Common myeloid progenitor, CD34-positive (primary cell): ENCODE results near the gene CNOT6L.
"Not testable (repeated sequence)": the region's sequence is repeated elsewhere in the genome, so short reads cannot be mapped to it uniquely, and the experiment has no call there.

Experiments
- CTCF ChIA-PET: fragments of 350-600 bp; sonication (Branson Sonifier 250); formaldehyde crosslinking; loops from one replicate; lab custom pipeline; 2021; ENCODE audit warnings: antibody characterized with exemption; lab: Charles Lee
- POLR2A ChIA-PET: fragments of 350-600 bp; sonication (Branson Sonifier 250); formaldehyde crosslinking; loops from one replicate; lab custom pipeline; 2021; ENCODE audit warnings: antibody characterized with exemption; lab: Charles Lee
- DNase-seq, 3 donors: peaks; one replicate each; pipeline versions ENCODE4 v3.0.0 to v3.0.0-alpha.2; 2013
- H3K27ac ChIP-seq, 2 experiments: 1 replicate in 1 of 2; 2 replicates in 1 of 2; pipeline ENCODE4 v1.7.0; 2013; ENCODE audit warnings: inconsistent platforms in 2 of 2, low read length in 2 of 2, mild to moderate bottlenecking in 2 of 2, low read depth in 1 of 2, moderate library complexity in 1 of 2; ENCODE audit not compliant: severe bottlenecking in 2 of 2, insufficient read depth in 1 of 2, poor library complexity in 1 of 2
- H3K27me3 ChIP-seq, 5 experiments: replicated peaks in 2 of 5; 1 replicate in 3 of 5; 2 replicates in 2 of 5; pipeline versions ENCODE4 v1.6.1 to v1.7.0; 2013; ENCODE audit warnings: low read length in 4 of 5, mild to moderate bottlenecking in 2 of 5, moderate library complexity in 2 of 5, inconsistent platforms in 1 of 5; ENCODE audit not compliant: insufficient read depth in 5 of 5, control insufficient read depth in 4 of 5
- H3K36me3 ChIP-seq, 4 experiments: 1 replicate in 2 of 4; 2 replicates in 2 of 4; pipeline versions ENCODE4 v1.6.1 to v1.7.0; 2013; ENCODE audit warnings: low read length in 3 of 4, control low read depth in 1 of 4, mild to moderate bottlenecking in 1 of 4; ENCODE audit not compliant: control insufficient read depth in 4 of 4, insufficient read depth in 4 of 4
- H3K4me1 ChIP-seq, 4 experiments: 1 replicate in 3 of 4; 2 replicates in 1 of 4; pipeline versions ENCODE4 v1.6.1 to v1.7.1; 2013; ENCODE audit warnings: low read length in 3 of 4, mild to moderate bottlenecking in 3 of 4, control low read depth in 1 of 4, inconsistent platforms in 1 of 4, moderate library complexity in 1 of 4; ENCODE audit not compliant: control insufficient read depth in 4 of 4, insufficient read depth in 4 of 4; ENCODE audit errors: control extremely low read depth in 1 of 4
- H3K4me3 ChIP-seq, 7 experiments: 1 replicate in 4 of 7; 2 replicates in 3 of 7; pipeline versions ENCODE4 v1.5.1 to v1.7.0; 2013; ENCODE audit warnings: mild to moderate bottlenecking in 7 of 7, low read length in 6 of 7, moderate library complexity in 6 of 7, inconsistent platforms in 2 of 7, low read depth in 2 of 7, control low read depth in 1 of 7; ENCODE audit not compliant: insufficient read depth in 4 of 7, control insufficient read depth in 1 of 7; ENCODE audit errors: extremely low read depth in 1 of 7
- H3K9me3 ChIP-seq, 5 experiments: 1 replicate in 4 of 5; 2 replicates in 1 of 5; pipeline versions ENCODE4 v1.6.1 to v1.7.1; 2013; ENCODE audit warnings: low read length in 4 of 5, mild to moderate bottlenecking in 2 of 5, inconsistent platforms in 1 of 5, low read depth in 1 of 5, moderate library complexity in 1 of 5; ENCODE audit not compliant: control insufficient read depth in 4 of 5, insufficient read depth in 2 of 5; ENCODE audit errors: control extremely low read depth in 1 of 5
- WGBS: methylation state at CpG from one replicate; pipeline ENCODE4 v1.1.5; 2013; ENCODE audit not compliant: insufficient coverage; 5-methylcytosine and 5-hydroxymethylcytosine counted together

Gene CNOT6L

GRCh38 chr4:77788990-77789389 is 30.2 kb downstream of the CNOT6L start:
- Histone ChIP-seq H3K27me3 (no peaks in the 10 kb centered on the region), H3K4me1 (peaks cover 0 to under 1% (median 0%) of the 10 kb centered on the region in 4 experiments), H3K27ac (no peak overlapping the region), H3K9me3 (no peaks in the 10 kb centered on the region), H3K36me3 (peaks cover 0 to 3% (median 0%) of the 10 kb centered on the region in 4 experiments), H3K4me3 (no peak overlapping the region)
- CTCF ChIA-PET: interaction anchor here (0.7 to 1.8 kb wide), 3 partner anchors 12 to 25 kb away, joined by 3 to 4 read pairs (median 4); no protein-coding TSS in a partner anchor
- POLR2A ChIA-PET: no interaction called here
- no peak for DNase-seq
- no CpG with 5 or more reads among the region's 2 CpGs for WGBS

DNA sequence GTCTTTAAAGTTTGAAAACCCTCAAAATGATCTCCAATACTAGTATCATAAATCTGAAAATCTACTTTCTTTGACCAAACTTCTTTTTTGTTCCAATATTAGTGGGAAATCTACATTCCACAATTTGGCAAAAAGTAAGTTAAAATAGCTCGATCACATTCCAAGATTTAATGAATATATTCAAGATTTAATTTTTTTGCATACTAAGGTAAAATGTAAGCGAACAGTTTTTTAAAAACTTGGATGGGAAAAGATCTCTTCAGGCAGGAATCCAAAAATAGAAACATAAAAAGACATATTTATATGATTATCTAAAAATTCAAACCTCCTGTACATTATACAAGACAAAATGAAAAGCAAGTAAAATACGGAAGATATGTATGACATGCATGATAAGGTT is 31.2 kb downstream of the CNOT6L start:
- ChIA-PET CTCF (interaction anchor here (1.3 to 1.8 kb wide), 2 partner anchors 10 to 13 kb away, joined by 3 to 4 read pairs; no protein-coding TSS in a partner anchor), POLR2A (interaction anchor here (0.6 kb wide), 1 partner anchor 31 kb away, joined by 3 read pairs; the partner anchor contains the start of gene CNOT6L)
- Histone ChIP-seq H3K4me1 (peaks cover 0 to 2% (median 0%) of the 10 kb centered on the region in 4 experiments), H3K4me3 (no peak overlapping the region), H3K36me3 (peaks cover 0 to 3% (median 0%) of the 10 kb centered on the region in 4 experiments), H3K9me3 (no peaks in the 10 kb centered on the region), H3K27ac (no peak overlapping the region), H3K27me3 (no peaks in the 10 kb centered on the region)
- no CpG with 5 or more reads among the region's 3 CpGs for WGBS
- DNase-seq: no peak

- H3K27ac ChIP-seq: no peak overlapping the region
- no peak for DNase-seq
- H3K4me1 ChIP-seq: peaks cover 0 to 2% (median under 1%) of the 10 kb centered on the region in 4 experiments
- no peak overlapping the region for H3K4me3 ChIP-seq
- 100% methylated on average over 4 of the region's 6 CpGs for WGBS
- CTCF ChIA-PET: interaction anchor here (0.7 to 1.0 kb wide), 2 partner anchors 10 to 15 kb away, joined by 3 read pairs; no protein-coding TSS in a partner anchor
- no peaks in the 10 kb centered on the region for H3K36me3 ChIP-seq
- POLR2A ChIA-PET: no interaction called here
- H3K27me3 ChIP-seq: no peaks in the 10 kb centered on the region
- no peaks in the 10 kb centered on the region for H3K9me3 ChIP-seq
These were observed 33.5 kb downstream of the CNOT6L start for GRCh38 chr4:77785669-77786068.

DNA sequence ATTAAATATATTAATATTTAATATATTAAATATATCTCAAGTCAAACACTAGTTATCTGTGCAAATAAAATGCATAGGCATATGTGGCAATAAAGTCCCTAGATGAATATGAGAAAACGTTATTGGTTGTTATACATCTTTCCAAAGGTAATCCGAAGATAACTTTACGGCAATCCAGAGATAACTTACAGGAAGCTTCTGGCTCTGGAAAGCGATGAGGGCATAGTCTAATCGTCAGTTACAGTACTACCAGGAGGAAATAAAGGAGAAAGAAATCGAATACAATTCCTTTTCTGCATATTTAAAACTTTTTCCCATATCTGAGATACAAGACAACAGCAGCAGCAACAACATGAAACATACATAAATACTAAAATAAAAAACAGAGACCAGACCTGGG is 35.3 kb downstream of the CNOT6L start:
- WGBS: 100% methylated on average over 3 of the region's 6 CpGs
- Histone ChIP-seq H3K9me3 (no peaks in the 10 kb centered on the region), H3K4me1 (peaks cover 0 to 2% (median under 1%) of the 10 kb centered on the region in 4 experiments), H3K4me3 (no peak overlapping the region), H3K36me3 (no peaks in the 10 kb centered on the region), H3K27me3 (no peaks in the 10 kb centered on the region), H3K27ac (no peak overlapping the region)
- ChIA-PET POLR2A (interaction anchor here (0.7 kb wide), 1 partner anchor 162 kb away, joined by 4 read pairs; no protein-coding TSS in a partner anchor), CTCF (interaction anchor here (1.5 kb wide), 1 partner anchor 12 kb away, joined by 4 read pairs; no protein-coding TSS in a partner anchor)
- DNase-seq: no peak

DNA sequence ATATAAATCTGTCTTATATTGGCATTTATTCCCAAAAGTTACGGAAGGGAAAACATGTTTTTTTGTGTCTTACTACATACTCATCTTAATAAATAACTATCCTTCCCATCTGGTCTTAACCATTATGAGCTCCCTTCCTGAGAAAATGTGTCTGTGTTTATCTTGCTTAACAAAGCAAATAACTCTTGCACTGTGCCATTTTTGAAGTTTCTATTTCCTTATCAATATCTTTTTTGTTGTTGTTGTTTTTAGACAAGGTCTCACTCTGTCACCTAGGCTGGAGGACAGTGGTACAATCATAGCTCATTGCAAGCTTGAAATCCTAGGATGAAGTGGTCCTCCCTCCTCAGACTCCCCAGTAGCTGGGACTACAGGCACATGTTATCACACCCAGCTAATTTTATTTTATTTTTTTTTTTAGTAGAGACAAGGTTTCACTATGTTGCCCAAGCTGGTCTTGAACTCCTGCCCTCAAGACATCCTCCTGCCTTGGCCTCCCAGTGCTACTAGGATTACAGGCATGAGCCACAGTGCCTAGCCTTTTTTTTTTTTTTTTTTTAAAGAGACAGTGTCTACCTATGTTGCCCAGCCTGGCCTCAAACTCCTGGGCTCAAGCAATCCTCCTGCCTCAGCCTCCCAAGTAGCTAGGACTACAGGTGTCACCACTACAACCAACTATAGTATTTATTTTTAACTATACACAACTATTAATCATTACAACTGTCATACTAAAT is 36.9 kb downstream of the CNOT6L start:
- POLR2A ChIA-PET: interaction anchor here (0.6 kb wide), 3 partner anchors 9 to 10 kb away, joined by 3 to 4 read pairs (median 3); no protein-coding TSS in a partner anchor
- CTCF ChIA-PET: interaction anchor here (0.6 to 1.2 kb wide), 4 partner anchors 8 to 77 kb away, joined by 3 read pairs; no protein-coding TSS in a partner anchor

GRCh38 chr4:77780762-77781161 is 38.4 kb downstream of the CNOT6L start:
- CTCF ChIA-PET: interaction anchor here (0.6 kb wide), 1 partner anchor 10 kb away, joined by 3 read pairs; no protein-coding TSS in a partner anchor
- DNase-seq, H3K9me3 ChIP-seq, H3K4me1 ChIP-seq, H3K27ac ChIP-seq, H3K4me3 ChIP-seq, H3K36me3 ChIP-seq, POLR2A ChIA-PET, H3K27me3 ChIP-seq: not testable (repeated sequence)
- no CpG with 5 or more reads among the region's 2 CpGs for WGBS

More for the DNA sequence above, 36.9 kb downstream of the CNOT6L start:
- Histone ChIP-seq H3K4me1 (peaks cover 0 to 6% (median 1%) of the 10 kb centered on the region in 4 experiments), H3K9me3 (no peaks in the 10 kb centered on the region), H3K36me3 (no peaks in the 10 kb centered on the region), H3K4me3 (no peak overlapping the region), H3K27me3 (no peaks in the 10 kb centered on the region), H3K27ac (no peak overlapping the region)
- no CpG with 5 or more reads among the region's 1 CpG for WGBS
- no peak for DNase-seq
